ENCODE data around the gene ADAMTS2.
"Not testable (repeated sequence)": the region's sequence is repeated elsewhere in the genome, so short reads cannot be mapped to it uniquely, and the experiment has no call there.

Gene ADAMTS2

GRCh38 chr5:179222246-179223017, 122.8 kb downstream of the ADAMTS2 start:
- H3K27ac Mint-ChIP-seq, result no peak overlapping the region
- H3K27me3 Mint-ChIP-seq, result peaks cover 5% of the 10 kb centered on the region
- no peak overlapping the region for H3K4me3 Mint-ChIP-seq
- no peak for DNase-seq (ENCODE audit: low spot score in 2 of 2)
- no peak for ATAC-seq (ENCODE audit: low read depth)
- no peaks in the 10 kb centered on the region for H3K4me1 Mint-ChIP-seq
- peaks cover 10% of the 10 kb centered on the region for H3K9me3 Mint-ChIP-seq
- H3K36me3 Mint-ChIP-seq, result no peaks in the 10 kb centered on the region

- DNase-seq (ENCODE audit: low spot score in 2 of 2), result no peak
- Mint-ChIP-seq H3K4me3 (no peak overlapping the region), H3K36me3 (no peaks in the 10 kb centered on the region), H3K27me3 (peaks cover 7% of the 10 kb centered on the region), H3K9me3 (peaks cover 10% of the 10 kb centered on the region), H3K4me1 (no peaks in the 10 kb centered on the region), H3K27ac (no peak overlapping the region)
- ATAC-seq (ENCODE audit: low read depth), result no peak
Measured at GRCh38 chr5:179221877-179222220, 123.4 kb downstream of the ADAMTS2 start.

- Mint-ChIP-seq H3K27me3 (peaks cover 4% of the 10 kb centered on the region), H3K36me3 (no peaks in the 10 kb centered on the region), H3K27ac (no peak overlapping the region), H3K4me3 (no peak overlapping the region), H3K4me1 (no peaks in the 10 kb centered on the region), H3K9me3 (peaks cover 10% of the 10 kb centered on the region)
- DNase-seq (ENCODE audit: low spot score in 2 of 2), result no peak
- ATAC-seq (ENCODE audit: low read depth), result no peak
Measured at GRCh38 chr5:179221196-179221876, 123.9 kb downstream of the ADAMTS2 start.

- ATAC-seq (ENCODE audit: low read depth) (no peak), DNase-seq (ENCODE audit: low spot score in 2 of 2) (no peak)
- no peaks in the 10 kb centered on the region for H3K4me1 Mint-ChIP-seq
- H3K27me3 Mint-ChIP-seq, result peaks cover 4% of the 10 kb centered on the region
- H3K9me3 Mint-ChIP-seq, result peaks cover 10% of the 10 kb centered on the region
- H3K4me3 Mint-ChIP-seq, result no peak overlapping the region
- H3K36me3 Mint-ChIP-seq, result no peaks in the 10 kb centered on the region
- H3K27ac Mint-ChIP-seq, result no peak overlapping the region
Measured at GRCh38 chr5:179220716-179221115, 124.5 kb downstream of the ADAMTS2 start.

- Mint-ChIP-seq H3K4me3 (no peak overlapping the region), H3K36me3 (no peaks in the 10 kb centered on the region), H3K27ac (no peak overlapping the region), H3K4me1 (no peaks in the 10 kb centered on the region), H3K27me3 (peaks cover 4% of the 10 kb centered on the region), H3K9me3 (peaks cover 10% of the 10 kb centered on the region)
- no peak for ATAC-seq (ENCODE audit: low read depth)
- DNase-seq (ENCODE audit: low spot score in 2 of 2), result no peak
Measured at GRCh38 chr5:179219661-179220620, 125.3 kb downstream of the ADAMTS2 start.

GRCh38 chr5:179218943-179219330, 126.3 kb downstream of the ADAMTS2 start:
- no peaks in the 10 kb centered on the region for H3K36me3 Mint-ChIP-seq
- no peak overlapping the region for H3K27ac Mint-ChIP-seq
- no peak overlapping the region for H3K4me3 Mint-ChIP-seq
- no peak for ATAC-seq (ENCODE audit: low read depth)
- no peaks in the 10 kb centered on the region for H3K4me1 Mint-ChIP-seq
- H3K9me3 Mint-ChIP-seq, result peaks cover 8% of the 10 kb centered on the region
- DNase-seq (ENCODE audit: low spot score in 2 of 2), result no peak
- H3K27me3 Mint-ChIP-seq, result peaks cover 4% of the 10 kb centered on the region

- Mint-ChIP-seq H3K27ac (no peak overlapping the region), H3K36me3 (no peaks in the 10 kb centered on the region), H3K9me3 (peaks cover 4% of the 10 kb centered on the region), H3K27me3 (peaks cover 4% of the 10 kb centered on the region), H3K4me3 (no peak overlapping the region), H3K4me1 (no peaks in the 10 kb centered on the region)
- DNase-seq (ENCODE audit: low spot score in 2 of 2), result no peak
- no peak for ATAC-seq (ENCODE audit: low read depth)
Measured at GRCh38 chr5:179217956-179218942, 127.0 kb downstream of the ADAMTS2 start.

- DNase-seq (ENCODE audit: low spot score in 2 of 2) (no peak), ATAC-seq (ENCODE audit: low read depth) (no peak)
- Mint-ChIP-seq H3K4me1 (no peaks in the 10 kb centered on the region), H3K9me3 (no peaks in the 10 kb centered on the region), H3K4me3 (no peak overlapping the region), H3K27ac (no peak overlapping the region), H3K27me3 (peaks cover 4% of the 10 kb centered on the region), H3K36me3 (no peaks in the 10 kb centered on the region)
Measured at GRCh38 chr5:179217356-179217755, 127.9 kb downstream of the ADAMTS2 start.

GRCh38 chr5:179216381-179216780, 128.9 kb downstream of the ADAMTS2 start:
- not testable (repeated sequence) for H3K27ac Mint-ChIP-seq; H3K4me1 Mint-ChIP-seq; H3K4me3 Mint-ChIP-seq; H3K36me3 Mint-ChIP-seq; ATAC-seq (ENCODE audit: low read depth); H3K9me3 Mint-ChIP-seq; DNase-seq (ENCODE audit: low spot score in 2 of 2); H3K27me3 Mint-ChIP-seq

GRCh38 chr5:179215576-179215975, 129.7 kb downstream of the ADAMTS2 start:
- DNase-seq (ENCODE audit: low spot score in 2 of 2) (no peak), ATAC-seq (ENCODE audit: low read depth) (no peak)
- H3K36me3 Mint-ChIP-seq, result no peaks in the 10 kb centered on the region
- no peaks in the 10 kb centered on the region for H3K4me1 Mint-ChIP-seq
- no peaks in the 10 kb centered on the region for H3K9me3 Mint-ChIP-seq
- H3K27me3 Mint-ChIP-seq, result peaks cover 8% of the 10 kb centered on the region
- no peak overlapping the region for H3K4me3 Mint-ChIP-seq
- H3K27ac Mint-ChIP-seq, result no peak overlapping the region

- no peaks in the 10 kb centered on the region for H3K9me3 Mint-ChIP-seq
- H3K36me3 Mint-ChIP-seq, result no peaks in the 10 kb centered on the region
- no peak overlapping the region for H3K27ac Mint-ChIP-seq
- no peaks in the 10 kb centered on the region for H3K4me1 Mint-ChIP-seq
- no peak overlapping the region for H3K4me3 Mint-ChIP-seq
- no peak for ATAC-seq (ENCODE audit: low read depth)
- peaks cover 8% of the 10 kb centered on the region for H3K27me3 Mint-ChIP-seq
- DNase-seq (ENCODE audit: low spot score in 2 of 2), result no peak
Measured at GRCh38 chr5:179214678-179215077, 130.6 kb downstream of the ADAMTS2 start.

- H3K4me1 Mint-ChIP-seq, result no peaks in the 10 kb centered on the region
- no peaks in the 10 kb centered on the region for H3K36me3 Mint-ChIP-seq
- H3K4me3 Mint-ChIP-seq, result no peak overlapping the region
- peaks cover 9% of the 10 kb centered on the region for H3K27me3 Mint-ChIP-seq
- ATAC-seq (ENCODE audit: low read depth), result no peak
- no peak overlapping the region for H3K27ac Mint-ChIP-seq
- no peak for DNase-seq (ENCODE audit: low spot score in 2 of 2)
- no peaks in the 10 kb centered on the region for H3K9me3 Mint-ChIP-seq
Measured at GRCh38 chr5:179212870-179213269, 132.4 kb downstream of the ADAMTS2 start.

- Mint-ChIP-seq H3K27me3 (peaks cover 8% of the 10 kb centered on the region), H3K4me1 (no peaks in the 10 kb centered on the region), H3K9me3 (no peaks in the 10 kb centered on the region), H3K36me3 (no peaks in the 10 kb centered on the region), H3K27ac (no peak overlapping the region), H3K4me3 (no peak overlapping the region)
- ATAC-seq (ENCODE audit: low read depth) (no peak), DNase-seq (ENCODE audit: low spot score in 2 of 2) (no peak)
Measured at GRCh38 chr5:179211631-179212030, 133.6 kb downstream of the ADAMTS2 start.
